KOPT-K1 (cell line): ENCODE measurements around the gene PRR11.
A peak's percentile ranks its signal among the peaks of the same experiment; 100 is the strongest.
"Not testable (repeated sequence)": the region's sequence is repeated elsewhere in the genome, so short reads cannot be mapped to it uniquely, and the experiment has no call there.

Experiments
- H3K27ac ChIP-seq: fragments of 200-600 bp; sonication (generic); 2 replicates; pipeline ENCODE4 v1.5.1; 2016; ENCODE audit warnings: antibody characterized with exemption, mild to moderate bottlenecking, low read depth, low read length; ENCODE audit not compliant: poor library complexity, severe bottlenecking
- H3K36me3 ChIP-seq: fragments of 200-600 bp; sonication (generic); 2 replicates; pipeline ENCODE4 v1.5.1; 2017; ENCODE audit warnings: antibody characterized with exemption, mild to moderate bottlenecking, low read length, moderate library complexity; ENCODE audit not compliant: insufficient read depth
- H3K9me3 ChIP-seq: fragments of 200-600 bp; sonication (generic); 2 replicates; pipeline ENCODE4 v1.5.1; 2017; ENCODE audit warnings: antibody characterized with exemption, low read length, mild to moderate bottlenecking; ENCODE audit not compliant: insufficient read depth, poor library complexity, severe bottlenecking

Gene PRR11

GRCh38 chr17:59155439-59156177 lies at the start of gene PRR11:
Gene PRR11, plus strand, starts transcription at chr17:59155746. Its CDS starts 14,007 bp downstream, at chr17:59169753.
- H3K9me3 ChIP-seq, result no peaks in the 10 kb centered on the region
- peak within 1 kb of the TSS; percentile 98 for H3K27ac ChIP-seq
- H3K36me3 ChIP-seq, result peaks cover 16% of the 10 kb centered on the region

GRCh38 chr17:59105852-59106462 lies 49.6 kb upstream of the PRR11 start:
- H3K27ac ChIP-seq, result peak overlapping the region; percentile 82
- H3K36me3 ChIP-seq, result peaks cover 62% of the 10 kb centered on the region
- H3K9me3 ChIP-seq, result no peaks in the 10 kb centered on the region

GRCh38 chr17:59106463-59107305 lies 48.9 kb upstream of the PRR11 start, which contains the start of gene TRIM37:
Gene TRIM37, minus strand, starts transcription at chr17:59106880. Its CDS starts 419 bp downstream, at chr17:59106461.
- no peaks in the 10 kb centered on the region for H3K9me3 ChIP-seq
- peak within 1 kb of the TSS; percentile 82 for H3K27ac ChIP-seq
- peaks cover 65% of the 10 kb centered on the region for H3K36me3 ChIP-seq

GRCh38 chr17:59107306-59107670 lies 48.3 kb upstream of the PRR11 start:
- Histone ChIP-seq H3K27ac (peak overlapping the region; percentile 82), H3K36me3 (peaks cover 65% of the 10 kb centered on the region), H3K9me3 (no peaks in the 10 kb centered on the region)

GRCh38 chr17:59108400-59109102 lies 47.0 kb upstream of the PRR11 start:
- Histone ChIP-seq H3K27ac (no peak overlapping the region), H3K9me3 (no peaks in the 10 kb centered on the region), H3K36me3 (peaks cover 65% of the 10 kb centered on the region)

GRCh38 chr17:59110973-59111372 lies 44.6 kb upstream of the PRR11 start:
- no peaks in the 10 kb centered on the region for H3K9me3 ChIP-seq
- peaks cover 77% of the 10 kb centered on the region for H3K36me3 ChIP-seq
- no peak overlapping the region for H3K27ac ChIP-seq

- Histone ChIP-seq H3K36me3 (peaks cover 82% of the 10 kb centered on the region), H3K27ac (no peak overlapping the region), H3K9me3 (no peaks in the 10 kb centered on the region)
Observed at GRCh38 chr17:59111539-59111938, 44.0 kb upstream of the PRR11 start.

- Histone ChIP-seq H3K27ac (no peak overlapping the region), H3K9me3 (no peaks in the 10 kb centered on the region), H3K36me3 (peaks cover 98% of the 10 kb centered on the region)
Observed at GRCh38 chr17:59115474-59115873, 40.1 kb upstream of the PRR11 start.

- Histone ChIP-seq H3K27ac (no peak overlapping the region), H3K36me3 (peaks cover 95% of the 10 kb centered on the region), H3K9me3 (no peaks in the 10 kb centered on the region)
Observed at GRCh38 chr17:59121901-59122480, 33.6 kb upstream of the PRR11 start.

GRCh38 chr17:59124665-59125064 lies 30.9 kb upstream of the PRR11 start:
- Histone ChIP-seq H3K36me3 (peaks cover 96% of the 10 kb centered on the region), H3K9me3 (no peaks in the 10 kb centered on the region), H3K27ac (no peak overlapping the region)

GRCh38 chr17:59126809-59127417 lies 28.6 kb upstream of the PRR11 start:
- no peaks in the 10 kb centered on the region for H3K9me3 ChIP-seq
- peaks cover 97% of the 10 kb centered on the region for H3K36me3 ChIP-seq
- no peak overlapping the region for H3K27ac ChIP-seq

GRCh38 chr17:59129814-59130213 lies 25.7 kb upstream of the PRR11 start:
- no peak overlapping the region for H3K27ac ChIP-seq
- H3K9me3 ChIP-seq, result no peaks in the 10 kb centered on the region
- H3K36me3 ChIP-seq, result peaks cover 87% of the 10 kb centered on the region

- peaks cover 80% of the 10 kb centered on the region for H3K36me3 ChIP-seq
- H3K27ac ChIP-seq, result no peak overlapping the region
- H3K9me3 ChIP-seq, result no peaks in the 10 kb centered on the region
Observed at GRCh38 chr17:59131131-59131530, 24.4 kb upstream of the PRR11 start.

GRCh38 chr17:59138339-59138738 lies 17.2 kb upstream of the PRR11 start:
- H3K9me3 ChIP-seq, H3K27ac ChIP-seq: not testable (repeated sequence)
- H3K36me3 ChIP-seq, result peaks cover 45% of the 10 kb centered on the region
